Measurements from ENCODE around the gene UQCC5.

UQCC5 gene

GRCh38 chr3:52534281-52535183 is 1.9 kb upstream of the UQCC5 start:
- DNase-seq (ENCODE audit: low read depth in 3 of 3): no peak

- no peak for DNase-seq (ENCODE audit: low read depth in 3 of 3)
Measured at GRCh38 chr3:52535411-52536111, 844 bp upstream of the UQCC5 start.

GRCh38 chr3:52536112-52536368 is 365 bp upstream of the UQCC5 start:
- no peak for DNase-seq (ENCODE audit: low read depth in 3 of 3)

GRCh38 chr3:52537165-52537620 is 788 bp downstream of the UQCC5 start:
- DNase-seq (ENCODE audit: low read depth in 3 of 3): no peak

GRCh38 chr3:52537726-52538421 is 1.5 kb downstream of the UQCC5 start:
- no peak for DNase-seq (ENCODE audit: low read depth in 3 of 3)

- no peak for DNase-seq (ENCODE audit: low read depth in 3 of 3)
Measured at GRCh38 chr3:52539010-52539653, 2.7 kb downstream of the UQCC5 start.

- DNase-seq (ENCODE audit: low read depth in 3 of 3): no peak
Measured at GRCh38 chr3:52541050-52541449, 4.6 kb downstream of the UQCC5 start.

- DNase-seq (ENCODE audit: low read depth in 3 of 3): no peak
Measured at GRCh38 chr3:52544937-52545336, 8.5 kb downstream of the UQCC5 start.

GRCh38 chr3:52546111-52546901 is 9.9 kb downstream of the UQCC5 start:
- no peak for DNase-seq (ENCODE audit: low read depth in 3 of 3)

GRCh38 chr3:52547143-52547542 is 10.7 kb downstream of the UQCC5 start:
- DNase-seq (ENCODE audit: low read depth in 3 of 3): no peak

GRCh38 chr3:52551118-52551517 is 14.7 kb downstream of the UQCC5 start:
- DNase-seq (ENCODE audit: low read depth in 3 of 3): no peak

- DNase-seq (ENCODE audit: low read depth in 3 of 3): no peak
Measured at GRCh38 chr3:52552089-52552488, 15.7 kb downstream of the UQCC5 start.

GRCh38 chr3:52554026-52554755 is 17.8 kb downstream of the UQCC5 start:
- no peak for DNase-seq (ENCODE audit: low read depth in 3 of 3)

- no peak for DNase-seq (ENCODE audit: low read depth in 3 of 3)
Measured at GRCh38 chr3:52555056-52555455, 18.7 kb downstream of the UQCC5 start.

- no peak for DNase-seq (ENCODE audit: low read depth in 3 of 3)
Measured at GRCh38 chr3:52557011-52557960, 20.9 kb downstream of the UQCC5 start.

GRCh38 chr3:52558436-52558835 is 22.0 kb downstream of the UQCC5 start:
- no peak for DNase-seq (ENCODE audit: low read depth in 3 of 3)

- no peak for DNase-seq (ENCODE audit: low read depth in 3 of 3)
Measured at GRCh38 chr3:52561028-52561747, 24.8 kb downstream of the UQCC5 start.

- DNase-seq (ENCODE audit: low read depth in 3 of 3): no peak
Measured at GRCh38 chr3:52563984-52564383, 27.6 kb downstream of the UQCC5 start.

GRCh38 chr3:52568069-52568468 is 31.7 kb downstream of the UQCC5 start:
- DNase-seq (ENCODE audit: low read depth in 3 of 3): no peak

All from stimulated activated CD4-positive, alpha-beta T cell treated with anti-CD3 and anti-CD28 coated beads, TNF-alpha, amount 100 ng/mL, for 48 hours (primary cell).